Liver (tissue), 9 donors: ENCODE data around the gene ERC1. TPM values are rescaled to one million over a fixed set of nuclear protein-coding genes. Genes with fewer than 3 reads are reported as not detected.
"Not testable (repeated sequence)": the region's sequence is repeated elsewhere in the genome, so short reads cannot be mapped to it uniquely, and the experiment has no call there.

Experiments
- DNase-seq: peaks from one replicate; pipeline ENCODE4 v3.0.0-alpha.2; 2017; ENCODE audit warnings: low spot score
- H3K27ac ChIP-seq, 2 donors: one replicate each; pipeline ENCODE4 v1.7.0; 2013; ENCODE audit warnings: inconsistent platforms in 2 of 2, low read length in 2 of 2, control low read depth in 1 of 2, low read depth in 1 of 2, mild to moderate bottlenecking in 1 of 2
- H3K27me3 ChIP-seq, 4 donors: one replicate each; pipeline versions ENCODE4 v1.6.1 to v1.7.0; 2013; ENCODE audit warnings: low read length in 3 of 4, inconsistent platforms in 1 of 4, mild to moderate bottlenecking in 1 of 4, moderate library complexity in 1 of 4; ENCODE audit not compliant: control insufficient read depth in 4 of 4, insufficient read depth in 4 of 4
- H3K36me3 ChIP-seq, 4 donors: one replicate each; pipeline versions ENCODE4 v1.6.1 to v1.7.0; 2013; ENCODE audit warnings: low read length in 3 of 4, mild to moderate bottlenecking in 3 of 4, low read depth in 1 of 4, moderate library complexity in 1 of 4; ENCODE audit not compliant: control insufficient read depth in 4 of 4, insufficient read depth in 3 of 4
- H3K4me1 ChIP-seq, 4 donors: one replicate each; pipeline versions ENCODE4 v1.6.1 to v1.7.0; 2013; ENCODE audit warnings: low read length in 3 of 4, mild to moderate bottlenecking in 3 of 4, moderate library complexity in 1 of 4; ENCODE audit not compliant: control insufficient read depth in 4 of 4, insufficient read depth in 4 of 4
- H3K4me3 ChIP-seq, 3 donors: one replicate each; pipeline versions ENCODE4 v1.6.1 to v1.7.0; 2013; ENCODE audit warnings: low read length in 3 of 3, control low read depth in 1 of 3, low read depth in 1 of 3, mild to moderate bottlenecking in 1 of 3
- H3K9ac ChIP-seq, 2 donors: one replicate each; pipeline ENCODE4 v1.7.0; 2013; ENCODE audit warnings: low read length in 2 of 2, mild to moderate bottlenecking in 2 of 2, moderate library complexity in 2 of 2, control low read depth in 1 of 2, low read depth in 1 of 2
- H3K9me3 ChIP-seq, 4 donors: one replicate each; pipeline versions ENCODE4 v1.6.1 to v1.7.0; 2013; ENCODE audit warnings: low read length in 3 of 4; ENCODE audit not compliant: control insufficient read depth in 4 of 4
- ATF3 ChIP-seq: IDR thresholded peaks from 2 replicates; pipeline ENCODE4 v1.6.1; 2016; ENCODE audit warnings: antibody characterized with exemption
- CTCF ChIP-seq: fragments of 150-350 bp; IDR thresholded peaks from 2 replicates; pipeline ENCODE4 v1.5.1; 2017; ENCODE audit warnings: improper control_type of control experiment, low read depth, low read length; ENCODE audit not compliant: missing input control
- FOXA1 ChIP-seq: IDR thresholded peaks from 2 replicates; pipeline ENCODE4 v1.6.1; 2016; ENCODE audit warnings: antibody characterized with exemption
- FOXA2 ChIP-seq: IDR thresholded peaks from 2 replicates; pipeline ENCODE4 v1.6.1; 2016; ENCODE audit warnings: antibody characterized with exemption
- GABPA ChIP-seq, 2 donors: IDR thresholded peaks in 1 of 2; conservative IDR thresholded peaks in 1 of 2; 2 replicates each; pipeline ENCODE4 v1.6.1; 2016; ENCODE audit warnings: antibody characterized with exemption in 2 of 2, mild to moderate bottlenecking in 1 of 2, moderate library complexity in 1 of 2
- HNF4G ChIP-seq: IDR thresholded peaks from 2 replicates; pipeline ENCODE4 v1.6.1; 2016; ENCODE audit warnings: antibody characterized with exemption
- JUND ChIP-seq, 2 donors: IDR thresholded peaks; 2 replicates each; pipeline ENCODE4 v1.6.1; 2016; ENCODE audit warnings: antibody characterized with exemption in 2 of 2
- MAX ChIP-seq: IDR thresholded peaks from 2 replicates; pipeline ENCODE4 v1.6.1; 2016; ENCODE audit warnings: antibody characterized with exemption
- NR2F2 ChIP-seq: IDR thresholded peaks from 2 replicates; pipeline ENCODE4 v1.6.1; 2016; ENCODE audit warnings: antibody characterized with exemption
- RAD21 ChIP-seq, 2 donors: IDR thresholded peaks; 2 replicates each; pipeline ENCODE4 v1.6.1; 2016; ENCODE audit warnings: antibody characterized with exemption in 2 of 2, mild to moderate bottlenecking in 2 of 2
- REST ChIP-seq: IDR thresholded peaks from 2 replicates; pipeline ENCODE4 v1.6.1; 2016; ENCODE audit warnings: antibody characterized with exemption, mild to moderate bottlenecking
- RXRA ChIP-seq, 2 donors: IDR thresholded peaks; 2 replicates each; pipeline ENCODE4 v1.6.1; 2017 to 2018; ENCODE audit warnings: antibody characterized with exemption in 2 of 2, mild to moderate bottlenecking in 1 of 2
- SP1 ChIP-seq: IDR thresholded peaks from 2 replicates; pipeline ENCODE4 v1.6.1; 2018; ENCODE audit warnings: antibody characterized with exemption, mild to moderate bottlenecking
- TAF1 ChIP-seq: conservative IDR thresholded peaks from 2 replicates; pipeline ENCODE4 v1.6.1; 2016; ENCODE audit warnings: antibody characterized with exemption, mild to moderate bottlenecking
- YY1 ChIP-seq: IDR thresholded peaks from 2 replicates; pipeline ENCODE4 v1.6.1; 2016; ENCODE audit warnings: antibody characterized with exemption, mild to moderate bottlenecking
- ZBTB33 ChIP-seq: IDR thresholded peaks from 2 replicates; pipeline ENCODE4 v1.6.1; 2016; ENCODE audit warnings: antibody characterized with exemption
- WGBS: extraction: QIAGEN DNeasy Blood & Tissue Kit; methylation state at CpG from one replicate; pipeline ENCODE4 v1.1.7; 2013; 5-methylcytosine and 5-hydroxymethylcytosine counted together
- polyA plus RNA-seq, 2 donors: library from polyadenylated mRNA; stranded (reverse) in 1 of 2; unstranded in 1 of 2; fragments of 200-250 nt in 1 of 2; fragments of >200 nt in 1 of 2; fragmentation: Nextera tagmentation in 1 of 2; extraction: Ambion mirVana in 1 of 2; gene quantifications; one replicate each; pipeline versions ENCODE4 v1.2.1 to v1.2.3, GENCODE V29; 2013 to 2015
- total RNA-seq, 2 donors: library from RNA; depleted of rRNA; stranded (reverse); fragments of >200 nt; gene quantifications; one replicate each; pipeline ENCODE4 v1.2.3, GENCODE V29; 2014
- donor health status: healthy.
- donor health status: healthy.
- donor health status: healthy.
- donor health status: healthy.
- donor health status: healthy.

The ERC1 gene
- total and polyA plus RNA-seq, 4 donors: 6.2 to 50.2 (median 10.3) TPM

GRCh38 chr12:1099158-1099557 lies 108.1 kb downstream of the ERC1 start:
- no peaks in the 10 kb centered on the region for H3K9me3 ChIP-seq
- 78% methylated on average over 2 of the region's 2 CpGs for WGBS
- H3K27me3 ChIP-seq: no peaks in the 10 kb centered on the region
- H3K9ac ChIP-seq: no peak overlapping the region
- no peak overlapping the region for H3K27ac ChIP-seq
- no peaks in the 10 kb centered on the region for H3K36me3 ChIP-seq
- DNase-seq: no peak
- H3K4me1 ChIP-seq: no peaks in the 10 kb centered on the region
- H3K4me3 ChIP-seq: no peak overlapping the region
- TF ChIP-seq FOXA2 (no peak), ATF3 (no peak), FOXA1 (no peak), TAF1 (no peak), JUND (IDR thresholded peaks at IDR 0.05) (no peak), HNF4G (no peak), GABPA (IDR thresholded peaks at IDR 0.05 in 1 of 2, conservative IDR thresholded peaks at IDR 0.05 in 1 of 2) (no peak), NR2F2 (no peak), ZBTB33 (no peak), RAD21 (IDR thresholded peaks at IDR 0.05) (no peak), MAX (no peak), YY1 (no peak), SP1 (no peak), CTCF (no peak)

GRCh38 chr12:1099618-1100017 lies 108.6 kb downstream of the ERC1 start:
- H3K27me3 ChIP-seq, H3K36me3 ChIP-seq, H3K4me3 ChIP-seq, H3K9me3 ChIP-seq, H3K4me1 ChIP-seq, DNase-seq, H3K27ac ChIP-seq, H3K9ac ChIP-seq: not testable (repeated sequence)
- WGBS: 89% methylated on average over 2 of the region's 2 CpGs

GRCh38 chr12:1102115-1102514 lies 111.1 kb downstream of the ERC1 start:
- H3K27me3 ChIP-seq: no peaks in the 10 kb centered on the region
- H3K9me3 ChIP-seq: no peaks in the 10 kb centered on the region
- H3K4me1 ChIP-seq: no peaks in the 10 kb centered on the region
- H3K4me3 ChIP-seq: no peak overlapping the region
- 81% methylated on average over 2 of the region's 2 CpGs for WGBS
- no peak for DNase-seq
- H3K36me3 ChIP-seq: no peaks in the 10 kb centered on the region
- H3K9ac ChIP-seq: no peak overlapping the region
- H3K27ac ChIP-seq: no peak overlapping the region
- TF ChIP-seq REST: no peak
- no peak for TF ChIP-seq GABPA (IDR thresholded peaks at IDR 0.05 in 1 of 2, conservative IDR thresholded peaks at IDR 0.05 in 1 of 2)
- TF ChIP-seq YY1: no peak
- no peak for TF ChIP-seq RXRA (IDR thresholded peaks at IDR 0.05)
- no peak for TF ChIP-seq HNF4G
- no peak for TF ChIP-seq FOXA1
- TF ChIP-seq ZBTB33: no peak
- no peak for TF ChIP-seq ATF3
- TF ChIP-seq RAD21 (IDR thresholded peaks at IDR 0.05): no peak
